ENCODE results near the gene SPON2.

DNA sequence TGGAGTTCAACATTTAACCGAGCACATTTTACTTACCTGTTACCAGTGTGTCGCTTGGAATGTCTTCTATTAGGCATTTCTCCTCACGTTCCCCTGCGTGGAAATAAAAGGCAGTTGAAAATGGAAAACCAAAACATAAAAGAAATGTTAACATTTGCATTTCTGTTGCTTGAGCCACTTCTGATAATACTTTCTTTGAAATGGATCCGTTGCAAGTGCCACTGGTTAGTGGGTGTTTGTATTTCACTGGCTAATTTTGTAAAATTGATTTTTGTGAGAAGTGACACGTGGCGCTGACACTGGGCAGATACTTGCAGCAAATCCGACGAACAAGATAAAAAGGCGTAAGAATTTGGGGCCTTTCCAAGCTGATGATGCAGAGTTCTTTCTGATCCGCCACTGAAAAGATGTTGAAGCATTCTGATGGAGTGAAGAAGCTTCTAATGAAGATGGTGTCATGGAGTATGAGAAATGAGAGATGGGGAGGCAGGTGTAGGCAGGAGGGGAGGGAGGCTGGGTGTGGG is 18.8 kb downstream of the SPON2 start:
- TF ChIP-seq, protein P1, sequence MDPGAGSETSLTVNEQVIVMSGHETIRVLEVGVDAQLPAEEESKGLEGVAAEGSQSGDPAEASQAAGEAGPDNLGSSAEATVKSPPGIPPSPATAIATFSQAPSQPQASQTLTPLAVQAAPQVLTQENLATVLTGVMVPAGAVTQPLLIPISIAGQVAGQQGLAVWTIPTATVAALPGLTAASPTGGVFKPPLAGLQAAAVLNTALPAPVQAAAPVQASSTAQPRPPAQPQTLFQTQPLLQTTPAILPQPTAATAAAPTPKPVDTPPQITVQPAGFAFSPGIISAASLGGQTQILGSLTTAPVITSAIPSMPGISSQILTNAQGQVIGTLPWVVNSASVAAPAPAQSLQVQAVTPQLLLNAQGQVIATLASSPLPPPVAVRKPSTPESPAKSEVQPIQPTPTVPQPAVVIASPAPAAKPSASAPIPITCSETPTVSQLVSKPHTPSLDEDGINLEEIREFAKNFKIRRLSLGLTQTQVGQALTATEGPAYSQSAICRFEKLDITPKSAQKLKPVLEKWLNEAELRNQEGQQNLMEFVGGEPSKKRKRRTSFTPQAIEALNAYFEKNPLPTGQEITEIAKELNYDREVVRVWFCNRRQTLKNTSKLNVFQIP (CRISPR knock-in tag; IDR thresholded peaks at IDR 0.05; ENCODE audit: borderline replicate concordance, low read depth): no peak
- TF ChIP-seq PPARA (CRISPR knock-in tag; IDR thresholded peaks at IDR 0.05; ENCODE audit: borderline replicate concordance) (no peak), PATZ1 (CRISPR knock-in tag; IDR thresholded peaks at IDR 0.05; ENCODE audit: borderline replicate concordance) (no peak), ZC3H10 (CRISPR knock-in tag; IDR thresholded peaks at IDR 0.05) (no peak), ZFP30 (CRISPR knock-in tag; IDR thresholded peaks at IDR 0.05) (no peak), TCF4 (CRISPR knock-in tag; IDR thresholded peaks at IDR 0.05; ENCODE audit: borderline replicate concordance) (no peak), CSRNP3 (CRISPR knock-in tag; IDR thresholded peaks at IDR 0.05) (no peak), RARB (CRISPR knock-in tag; IDR thresholded peaks at IDR 0.05) (no peak), GLIS3 (CRISPR knock-in tag; IDR thresholded peaks at IDR 0.05) (no peak)
